HG03025 (cell line): ENCODE data around the gene CABYR.

Experiments used
- ATAC-seq: cut with Tn5 transposase; IDR thresholded peaks from one replicate; pipeline ENCODE4 v1.9.1; 2021; ENCODE audit warnings: mild to moderate bottlenecking, moderate library complexity; ENCODE audit not compliant: unreplicated experiment, low FRiP score

Gene CABYR

GRCh38 chr18:24138789-24139616 is at the start of gene CABYR:
Gene CABYR (plus strand): TSS chr18:24139062. CDS start chr18:24143115, 4,053 bp downstream.
- ATAC-seq, result peak; percentile 94

- ATAC-seq, result no peak
Measured at GRCh38 chr18:24089076-24089475, 49.8 kb upstream of the CABYR start.

- no peak for ATAC-seq
Measured at GRCh38 chr18:24089515-24090337, 49.1 kb upstream of the CABYR start.

GRCh38 chr18:24090876-24091275 is 48.0 kb upstream of the CABYR start:
- ATAC-seq, result no peak

- no peak for ATAC-seq
Measured at GRCh38 chr18:24094561-24094960, 44.3 kb upstream of the CABYR start.

- ATAC-seq, result no peak
Measured at GRCh38 chr18:24095976-24096375, 42.9 kb upstream of the CABYR start.

GRCh38 chr18:24103320-24104021 is 35.4 kb upstream of the CABYR start:
- ATAC-seq, result no peak

GRCh38 chr18:24104486-24104885 is 34.4 kb upstream of the CABYR start:
- no peak for ATAC-seq

GRCh38 chr18:24108641-24109040 is 30.2 kb upstream of the CABYR start:
- ATAC-seq, result no peak

GRCh38 chr18:24111936-24112335 is 26.9 kb upstream of the CABYR start:
- ATAC-seq, result no peak

- no peak for ATAC-seq
Measured at GRCh38 chr18:24112464-24112863, 26.4 kb upstream of the CABYR start.

GRCh38 chr18:24112874-24113615 is 25.8 kb upstream of the CABYR start:
- no peak for ATAC-seq

- no peak for ATAC-seq
Measured at GRCh38 chr18:24114924-24115549, 23.8 kb upstream of the CABYR start.

- ATAC-seq, result no peak
Measured at GRCh38 chr18:24115628-24116027, 23.2 kb upstream of the CABYR start.

- ATAC-seq, result no peak
Measured at GRCh38 chr18:24118750-24119577, 19.9 kb upstream of the CABYR start.

GRCh38 chr18:24120676-24121075 is 18.2 kb upstream of the CABYR start:
- ATAC-seq, result no peak

GRCh38 chr18:24121625-24122024 is 17.2 kb upstream of the CABYR start:
- no peak for ATAC-seq

- ATAC-seq, result no peak
Measured at GRCh38 chr18:24126155-24126961, 12.5 kb upstream of the CABYR start.
